Activated T-cell treated with anti-CD3 and anti-CD28 coated beads, Interleukin-2, amount 50 U/mL, for 24 hours (primary cell): Measurements from ENCODE around the gene FGF4.

Experiments
- DNase-seq: peaks from one replicate; pipeline ENCODE4 v3.0.0-alpha.2; 2020
- H3K27ac Mint-ChIP-seq: 2 replicates; pipeline ENCODE4 v1.8.0; 2020; ENCODE audit warnings: mild to moderate bottlenecking, mixed read lengths
- H3K27me3 Mint-ChIP-seq: 2 replicates; pipeline ENCODE4 v1.8.0; 2020; ENCODE audit warnings: mixed read lengths
- H3K36me3 Mint-ChIP-seq: 2 replicates; pipeline ENCODE4 v1.8.0; 2020; ENCODE audit warnings: low read depth, mixed read lengths
- H3K4me1 Mint-ChIP-seq: 2 replicates; pipeline ENCODE4 v1.8.0; 2020; ENCODE audit warnings: low read depth, mixed read lengths
- H3K4me3 Mint-ChIP-seq: 2 replicates; pipeline ENCODE4 v1.8.0; 2020; ENCODE audit warnings: mild to moderate bottlenecking, moderate library complexity, mixed read lengths
- H3K9me3 Mint-ChIP-seq: 2 replicates; pipeline ENCODE4 v1.8.0; 2020; ENCODE audit warnings: mixed read lengths

Gene FGF4

DNA sequence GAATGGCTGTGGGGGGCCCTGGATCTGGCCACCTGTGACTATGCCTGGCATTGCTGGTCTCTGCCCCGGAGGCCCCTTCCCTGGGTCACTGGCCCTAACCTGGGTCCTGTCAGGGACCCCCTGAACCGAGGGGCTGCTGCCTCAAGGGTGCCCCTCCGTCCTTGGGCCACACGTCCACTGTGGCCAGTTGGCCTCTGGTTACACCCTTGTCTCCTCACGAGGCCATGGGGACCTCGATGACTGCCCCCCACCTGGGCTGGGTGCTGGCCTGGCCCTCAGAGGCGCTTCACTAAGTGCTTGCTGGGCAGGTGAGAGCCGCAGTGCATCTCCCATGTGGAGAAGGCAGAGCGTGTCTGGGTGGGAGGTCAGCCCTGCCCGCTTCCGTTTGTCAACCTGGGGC is 44.0 kb downstream of the FGF4 start:
- H3K4me1 Mint-ChIP-seq: no peaks in the 10 kb centered on the region
- H3K27me3 Mint-ChIP-seq: peaks cover 55% of the 10 kb centered on the region
- no peaks in the 10 kb centered on the region for H3K36me3 Mint-ChIP-seq
- peaks cover 6% of the 10 kb centered on the region for H3K9me3 Mint-ChIP-seq
- H3K4me3 Mint-ChIP-seq: no peak overlapping the region
- no peak overlapping the region for H3K27ac Mint-ChIP-seq
- no peak for DNase-seq

DNA sequence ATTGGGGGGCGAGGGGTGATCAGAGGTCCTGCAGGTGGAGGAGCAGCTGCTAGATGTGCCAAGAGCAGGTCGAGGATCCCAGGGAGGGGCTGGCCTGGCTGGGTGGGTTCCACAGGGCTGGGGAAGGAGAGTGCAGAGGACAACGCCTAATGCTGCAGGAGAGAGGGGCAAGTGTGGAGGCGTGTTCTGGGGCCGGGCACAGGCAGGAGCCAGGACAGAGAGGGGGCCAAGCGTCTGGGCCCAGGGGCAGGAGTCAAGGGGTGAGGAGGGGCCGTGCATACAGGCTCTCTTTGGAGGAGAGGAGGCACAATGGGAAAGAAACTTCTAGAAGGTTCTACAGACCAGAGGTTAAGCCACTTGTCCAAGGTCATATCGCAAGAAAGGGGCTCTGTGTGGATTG is 44.6 kb downstream of the FGF4 start:
- H3K36me3 Mint-ChIP-seq: no peaks in the 10 kb centered on the region
- no peak overlapping the region for H3K4me3 Mint-ChIP-seq
- H3K9me3 Mint-ChIP-seq: peaks cover 6% of the 10 kb centered on the region
- no peak overlapping the region for H3K27ac Mint-ChIP-seq
- peaks cover 61% of the 10 kb centered on the region for H3K27me3 Mint-ChIP-seq
- no peak for DNase-seq
- H3K4me1 Mint-ChIP-seq: no peaks in the 10 kb centered on the region

DNA sequence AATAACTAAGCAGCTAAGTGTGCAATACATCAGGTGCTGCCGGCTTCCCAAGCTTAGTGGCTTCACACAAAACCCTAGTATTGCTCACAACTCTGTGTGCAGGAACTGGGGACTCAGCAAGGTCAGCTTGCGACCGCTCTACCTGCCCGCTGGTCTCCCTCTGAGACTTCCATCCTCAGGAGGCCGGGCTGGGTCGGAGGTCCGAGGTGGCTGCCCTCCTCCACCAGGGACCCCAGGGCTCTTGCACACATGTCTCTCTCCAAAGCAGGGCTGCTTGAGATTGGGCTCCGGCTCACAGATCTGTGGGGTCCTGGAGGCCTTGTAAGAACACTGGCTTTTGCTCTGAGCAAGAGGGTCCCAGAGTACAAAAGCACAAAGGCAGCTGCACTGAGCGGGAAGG is 45.9 kb downstream of the FGF4 start:
- Mint-ChIP-seq H3K9me3 (no peaks in the 10 kb centered on the region), H3K27ac (no peak overlapping the region), H3K36me3 (no peaks in the 10 kb centered on the region), H3K4me3 (no peak overlapping the region), H3K4me1 (no peaks in the 10 kb centered on the region), H3K27me3 (peaks cover 70% of the 10 kb centered on the region)
- DNase-seq: no peak

- Mint-ChIP-seq H3K4me3 (no peak overlapping the region), H3K36me3 (no peaks in the 10 kb centered on the region), H3K4me1 (no peaks in the 10 kb centered on the region), H3K27ac (no peak overlapping the region), H3K27me3 (peaks cover 84% of the 10 kb centered on the region), H3K9me3 (no peaks in the 10 kb centered on the region)
- DNase-seq: no peak
These were observed 47.9 kb downstream of the FGF4 start for GRCh38 chr11:69727266-69727665.

DNA sequence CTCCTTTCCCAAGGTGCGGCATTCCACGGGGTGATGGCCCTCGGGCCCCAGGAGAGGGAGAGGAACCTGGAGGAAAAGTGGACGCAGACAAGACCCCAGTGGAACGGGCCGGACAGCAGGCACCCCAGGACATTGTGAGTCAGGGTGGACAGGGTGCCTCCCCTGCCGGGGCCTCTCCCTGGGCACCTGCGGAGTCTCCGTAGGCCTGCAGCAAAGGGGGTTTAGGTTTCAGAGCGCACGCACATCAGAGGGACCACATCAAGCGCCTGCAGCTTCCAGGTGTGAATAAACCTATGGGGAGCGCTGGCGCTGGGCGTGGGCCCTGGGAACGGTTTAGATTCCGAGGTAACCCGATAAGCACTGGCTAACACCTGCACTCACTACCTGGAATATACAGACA is 48.7 kb downstream of the FGF4 start:
- Mint-ChIP-seq H3K4me3 (no peak overlapping the region), H3K36me3 (no peaks in the 10 kb centered on the region), H3K9me3 (no peaks in the 10 kb centered on the region), H3K4me1 (no peaks in the 10 kb centered on the region), H3K27ac (no peak overlapping the region), H3K27me3 (peaks cover 84% of the 10 kb centered on the region)
- DNase-seq: no peak

DNA sequence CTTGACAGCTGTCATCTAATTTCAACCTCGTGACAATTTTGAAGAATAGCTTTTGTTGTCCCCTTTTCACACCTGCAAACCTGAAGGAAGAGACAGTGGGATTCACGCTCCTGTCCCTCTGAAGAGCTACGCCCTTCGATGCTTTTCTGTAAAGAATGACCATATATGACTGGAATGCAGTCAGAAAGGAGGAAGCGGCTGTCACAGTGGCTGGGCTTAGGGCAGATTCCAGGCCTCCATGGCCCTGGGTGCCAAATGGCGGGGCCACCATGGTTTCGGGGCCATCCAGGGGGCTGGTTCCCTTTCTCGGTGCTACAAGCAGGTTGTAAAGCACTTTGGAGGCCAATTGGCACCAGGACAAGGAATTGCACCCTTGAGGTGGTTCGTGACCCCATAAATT is 49.1 kb downstream of the FGF4 start:
- no peak overlapping the region for H3K27ac Mint-ChIP-seq
- no peaks in the 10 kb centered on the region for H3K4me1 Mint-ChIP-seq
- no peaks in the 10 kb centered on the region for H3K36me3 Mint-ChIP-seq
- no peak overlapping the region for H3K4me3 Mint-ChIP-seq
- no peak for DNase-seq
- peaks cover 85% of the 10 kb centered on the region for H3K27me3 Mint-ChIP-seq
- H3K9me3 Mint-ChIP-seq: no peaks in the 10 kb centered on the region

DNA sequence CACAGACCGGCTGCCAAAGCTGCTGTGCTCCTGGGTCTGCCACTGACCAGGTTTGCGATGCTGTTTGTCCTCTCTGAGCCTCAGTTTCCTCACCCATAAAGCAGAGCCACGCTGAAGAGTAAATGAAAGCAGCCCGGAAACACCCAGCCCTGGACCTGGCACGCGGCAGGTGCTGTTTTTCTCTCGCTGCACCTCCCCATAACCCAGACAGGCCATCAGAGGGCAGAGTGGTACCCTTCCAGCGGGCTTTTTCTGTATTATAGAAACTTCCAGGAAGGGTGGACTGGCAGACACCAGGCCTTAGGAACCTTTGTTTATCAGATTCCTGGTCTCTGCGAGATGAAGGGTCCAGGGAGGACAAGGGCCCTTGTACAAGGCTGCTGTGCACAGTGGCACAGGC is 53.4 kb downstream of the FGF4 start:
- no peaks in the 10 kb centered on the region for H3K4me1 Mint-ChIP-seq
- no peak overlapping the region for H3K27ac Mint-ChIP-seq
- H3K36me3 Mint-ChIP-seq: no peaks in the 10 kb centered on the region
- peaks cover 86% of the 10 kb centered on the region for H3K27me3 Mint-ChIP-seq
- no peak for DNase-seq
- no peaks in the 10 kb centered on the region for H3K9me3 Mint-ChIP-seq
- no peak overlapping the region for H3K4me3 Mint-ChIP-seq

DNA sequence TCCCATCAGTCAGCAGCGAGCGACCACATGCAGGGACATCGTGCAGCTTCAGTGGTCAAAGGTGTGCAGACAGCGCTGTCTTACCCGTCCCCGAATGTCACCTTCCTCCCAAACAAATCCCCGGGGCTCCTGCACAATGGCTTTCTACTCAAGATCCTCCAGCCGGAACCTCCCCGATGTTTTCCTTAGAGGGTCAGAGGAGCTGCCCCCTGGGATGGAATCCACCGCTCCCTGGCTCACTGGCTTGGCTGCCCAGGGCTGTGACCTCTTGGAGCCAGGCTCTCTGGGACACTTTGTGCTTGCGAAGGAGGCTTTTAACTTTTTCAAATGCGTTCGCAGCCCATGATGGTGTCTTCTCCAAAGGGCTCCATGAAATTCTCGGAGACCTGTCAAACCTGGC is 54.0 kb downstream of the FGF4 start:
- Mint-ChIP-seq H3K27me3 (peaks cover 81% of the 10 kb centered on the region), H3K27ac (no peak overlapping the region), H3K4me1 (no peaks in the 10 kb centered on the region), H3K4me3 (no peak overlapping the region), H3K9me3 (no peaks in the 10 kb centered on the region), H3K36me3 (no peaks in the 10 kb centered on the region)
- no peak for DNase-seq
